ENCODE results near the gene AOPEP.

DNA sequence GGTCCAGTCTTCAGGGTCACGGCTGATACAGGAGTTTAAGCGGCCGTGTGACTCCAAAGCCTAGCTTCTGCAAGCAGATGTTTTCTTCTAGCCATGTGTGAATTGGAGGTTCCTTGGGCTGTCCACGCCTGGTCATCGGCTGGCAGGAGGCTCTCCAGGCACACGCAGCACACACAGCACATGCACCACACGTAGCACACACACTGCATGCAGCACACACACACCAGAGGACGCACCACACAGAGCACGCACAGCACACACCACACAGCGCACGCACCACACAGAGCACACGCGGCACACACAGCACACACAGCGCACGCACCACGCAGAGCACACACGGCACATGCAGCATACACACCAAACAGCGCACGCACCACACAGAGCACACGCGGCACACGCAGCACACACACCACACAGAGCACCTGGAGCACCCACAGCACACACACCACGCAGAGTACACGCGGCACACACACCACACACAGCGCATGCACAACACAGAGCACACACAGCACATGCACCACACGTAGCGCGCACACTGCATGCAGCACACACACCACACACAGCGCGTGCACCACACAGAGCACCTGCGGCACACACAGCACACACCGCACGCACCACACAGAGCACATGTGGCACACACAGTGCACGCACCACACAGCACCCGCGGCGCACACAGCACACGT lies 356.7 kb downstream of the AOPEP start:
- TF ChIP-seq, protein P1, sequence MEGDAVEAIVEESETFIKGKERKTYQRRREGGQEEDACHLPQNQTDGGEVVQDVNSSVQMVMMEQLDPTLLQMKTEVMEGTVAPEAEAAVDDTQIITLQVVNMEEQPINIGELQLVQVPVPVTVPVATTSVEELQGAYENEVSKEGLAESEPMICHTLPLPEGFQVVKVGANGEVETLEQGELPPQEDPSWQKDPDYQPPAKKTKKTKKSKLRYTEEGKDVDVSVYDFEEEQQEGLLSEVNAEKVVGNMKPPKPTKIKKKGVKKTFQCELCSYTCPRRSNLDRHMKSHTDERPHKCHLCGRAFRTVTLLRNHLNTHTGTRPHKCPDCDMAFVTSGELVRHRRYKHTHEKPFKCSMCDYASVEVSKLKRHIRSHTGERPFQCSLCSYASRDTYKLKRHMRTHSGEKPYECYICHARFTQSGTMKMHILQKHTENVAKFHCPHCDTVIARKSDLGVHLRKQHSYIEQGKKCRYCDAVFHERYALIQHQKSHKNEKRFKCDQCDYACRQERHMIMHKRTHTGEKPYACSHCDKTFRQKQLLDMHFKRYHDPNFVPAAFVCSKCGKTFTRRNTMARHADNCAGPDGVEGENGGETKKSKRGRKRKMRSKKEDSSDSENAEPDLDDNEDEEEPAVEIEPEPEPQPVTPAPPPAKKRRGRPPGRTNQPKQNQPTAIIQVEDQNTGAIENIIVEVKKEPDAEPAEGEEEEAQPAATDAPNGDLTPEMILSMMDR (IDR thresholded peaks at IDR 0.05), result no peak
- no peak for TF ChIP-seq POLR2A (IDR thresholded peaks at IDR 0.05)
